GM12873 (cell line): ENCODE results near the gene ENO2.

ENCODE experiments used
- CTCF ChIP-seq: IDR thresholded peaks from 2 replicates; pipeline ENCODE4 v1.5.1; 2012; ENCODE audit warnings: low read depth, mild to moderate bottlenecking, moderate library complexity, low read length, control low read depth; ENCODE audit not compliant: insufficient read depth; ENCODE audit errors: missing control alignments

ENO2 gene

GRCh38 chr12:6960593-6961277, 46.4 kb downstream of the ENO2 start:
- peak; percentile 64 for TF ChIP-seq CTCF

GRCh38 chr12:6961278-6961694, 46.9 kb downstream of the ENO2 start:
- TF ChIP-seq CTCF = no peak

GRCh38 chr12:6961695-6962284, 47.4 kb downstream of the ENO2 start:
- TF ChIP-seq CTCF = peak; percentile 52

- no peak for TF ChIP-seq CTCF
Observed at GRCh38 chr12:6962285-6963015, 48.1 kb downstream of the ENO2 start.

- no peak for TF ChIP-seq CTCF
Observed at GRCh38 chr12:6963016-6963731, 48.8 kb downstream of the ENO2 start.

- TF ChIP-seq CTCF = no peak
Observed at GRCh38 chr12:6963791-6964413, 49.5 kb downstream of the ENO2 start.

- no peak for TF ChIP-seq CTCF
Observed at GRCh38 chr12:6964605-6965025, 50.2 kb downstream of the ENO2 start.
